Peyer's patch (tissue), 4 donors: ENCODE data around the gene PJA2. TPM values are rescaled to one million over a fixed set of nuclear protein-coding genes. Genes with fewer than 3 reads are reported as not detected.
"Not testable (repeated sequence)": the region's sequence is repeated elsewhere in the genome, so short reads cannot be mapped to it uniquely, and the experiment has no call there.

Experiments
- DNase-seq, 3 donors: peaks; one replicate each; pipeline ENCODE4 v3.0.0-alpha.2; 2017 to 2019
- H3K27ac ChIP-seq, 4 donors: fragments of 200-600 bp; sonication (generic); one replicate each; pipeline ENCODE4 v1.5.1; 2016 to 2019
- H3K27me3 ChIP-seq, 2 donors: fragments of 200-600 bp; sonication (generic); one replicate each; pipeline ENCODE4 v1.5.1; 2019
- H3K36me3 ChIP-seq, 3 donors: fragments of 200-600 bp; sonication (generic); one replicate each; pipeline ENCODE4 v1.5.1; 2016 to 2019
- H3K4me1 ChIP-seq, 4 donors: fragments of 200-600 bp; sonication (generic); one replicate each; pipeline ENCODE4 v1.5.1; 2016 to 2019
- H3K4me3 ChIP-seq, 4 donors: fragments of 200-600 bp; sonication (generic); 1 replicate in 3 of 4; 2 replicates in 1 of 4; pipeline ENCODE4 v1.5.1; 2016 to 2019; ENCODE audit warnings: mild to moderate bottlenecking in 1 of 4
- H3K9me3 ChIP-seq, 4 donors: fragments of 200-600 bp; sonication (generic); one replicate each; pipeline ENCODE4 v1.5.1; 2016 to 2019; ENCODE audit warnings: mild to moderate bottlenecking in 1 of 4
- CTCF ChIP-seq, 6 experiments: fragments of 450-650 bp in 4 of 6; fragments of 200-600 bp in 2 of 6; sonication (generic) in 1 of 6; IDR thresholded peaks; one replicate each; pipeline ENCODE4 v1.5.1; 2017 to 2019; ENCODE audit warnings: antibody characterized with exemption in 6 of 6, mild to moderate bottlenecking in 3 of 6, moderate library complexity in 1 of 6
- POLR2A ChIP-seq, 2 donors: fragments of 450-650 bp; IDR thresholded peaks; one replicate each; pipeline ENCODE4 v1.5.1; 2017; ENCODE audit warnings: antibody characterized with exemption in 2 of 2, mild to moderate bottlenecking in 2 of 2, moderate library complexity in 2 of 2
- total RNA-seq, 4 donors: library from RNA; depleted of rRNA; stranded (reverse); fragments of >200 nt; gene quantifications; one replicate each; pipeline ENCODE4 v1.1.0, GENCODE V29; 2016

The PJA2 gene
- total RNA-seq, 4 donors from 2014 or later = 40.6 to 68.5 (median 51.6) TPM

- H3K4me3 ChIP-seq = no peak overlapping the region
- no peaks in the 10 kb centered on the region for H3K4me1 ChIP-seq
- DNase-seq = no peak
- no peak overlapping the region for H3K27ac ChIP-seq
- TF ChIP-seq POLR2A (IDR thresholded peaks at IDR 0.05) (no peak), CTCF (IDR thresholded peaks at IDR 0.05) (no peak)
- no peaks in the 10 kb centered on the region for H3K9me3 ChIP-seq
- no peaks in the 10 kb centered on the region for H3K27me3 ChIP-seq
- H3K36me3 ChIP-seq = no peaks in the 10 kb centered on the region
These were observed 41.4 kb upstream of the PJA2 start for GRCh38 chr5:109451146-109451545.

- DNase-seq = no peak
- TF ChIP-seq POLR2A (IDR thresholded peaks at IDR 0.05) (no peak), CTCF (IDR thresholded peaks at IDR 0.05) (no peak)
- Histone ChIP-seq H3K4me1 (no peaks in the 10 kb centered on the region), H3K4me3 (no peak overlapping the region), H3K27ac (no peak overlapping the region), H3K27me3 (no peaks in the 10 kb centered on the region), H3K9me3 (no peaks in the 10 kb centered on the region), H3K36me3 (no peaks in the 10 kb centered on the region)
These were observed 40.5 kb upstream of the PJA2 start for GRCh38 chr5:109450129-109450877.

- H3K4me3 ChIP-seq = no peak overlapping the region
- H3K9me3 ChIP-seq = no peaks in the 10 kb centered on the region
- TF ChIP-seq POLR2A (IDR thresholded peaks at IDR 0.05) (no peak), CTCF (IDR thresholded peaks at IDR 0.05) (no peak)
- H3K27ac ChIP-seq = no peak overlapping the region
- no peaks in the 10 kb centered on the region for H3K27me3 ChIP-seq
- no peaks in the 10 kb centered on the region for H3K36me3 ChIP-seq
- no peak for DNase-seq
- no peaks in the 10 kb centered on the region for H3K4me1 ChIP-seq
These were observed 39.1 kb upstream of the PJA2 start for GRCh38 chr5:109448838-109449237.

DNA sequence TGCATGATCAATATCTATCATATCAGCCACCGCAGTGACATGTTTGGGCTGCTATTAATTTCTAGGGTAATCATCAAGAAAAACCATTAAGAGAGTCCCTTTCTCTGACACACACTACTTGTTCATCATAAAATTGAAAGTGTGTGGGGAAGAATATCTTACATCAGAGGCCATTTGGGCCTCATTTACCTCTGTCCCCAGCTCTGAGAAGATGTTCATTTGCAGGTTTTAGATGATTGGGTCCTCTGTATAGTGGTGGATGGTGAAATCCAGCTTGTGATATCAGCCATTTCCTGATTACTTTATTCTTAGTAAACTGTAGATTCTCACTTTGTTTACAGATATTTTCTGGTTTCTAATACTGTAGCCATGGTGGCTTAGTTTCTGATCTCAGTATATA lies 29.8 kb upstream of the PJA2 start:
- Histone ChIP-seq H3K27me3 (no peaks in the 10 kb centered on the region), H3K9me3 (no peaks in the 10 kb centered on the region), H3K4me1 (no peaks in the 10 kb centered on the region), H3K36me3 (no peaks in the 10 kb centered on the region), H3K27ac (no peak overlapping the region), H3K4me3 (no peak overlapping the region)
- TF ChIP-seq CTCF (IDR thresholded peaks at IDR 0.05) = no peak
- no peak for TF ChIP-seq POLR2A (IDR thresholded peaks at IDR 0.05)
- DNase-seq = no peak

- no peaks in the 10 kb centered on the region for H3K27me3 ChIP-seq
- no peaks in the 10 kb centered on the region for H3K9me3 ChIP-seq
- no peak for DNase-seq
- H3K36me3 ChIP-seq = no peaks in the 10 kb centered on the region
- H3K27ac ChIP-seq = no peak overlapping the region
- no peaks in the 10 kb centered on the region for H3K4me1 ChIP-seq
- H3K4me3 ChIP-seq = no peak overlapping the region
- TF ChIP-seq CTCF (IDR thresholded peaks at IDR 0.05) (no peak), POLR2A (IDR thresholded peaks at IDR 0.05) (no peak)
These were observed 16.3 kb upstream of the PJA2 start for GRCh38 chr5:109426075-109426474.

- DNase-seq, H3K9me3 ChIP-seq, H3K4me1 ChIP-seq, H3K4me3 ChIP-seq, H3K36me3 ChIP-seq, H3K27ac ChIP-seq, H3K27me3 ChIP-seq: not testable (repeated sequence)
These were observed 15.7 kb upstream of the PJA2 start for GRCh38 chr5:109425521-109425920.
